GM10266 (cell line): ENCODE results near the gene GRIK3.
"Not testable (repeated sequence)": the region's sequence is repeated elsewhere in the genome, so short reads cannot be mapped to it uniquely, and the experiment has no call there.

Experiments
- DNase-seq: peaks from one replicate; pipeline ENCODE4 v3.0.0; 2012; ENCODE audit errors: extremely low spot score
- TF ChIP-seq, protein P1 (sequence below): IDR thresholded peaks from 2 replicates; pipeline ENCODE4 v1.5.1; 2012; ENCODE audit warnings: mild to moderate bottlenecking, low read depth; ENCODE audit not compliant: control insufficient read depth, insufficient read depth; ENCODE audit errors: missing control alignments

The GRIK3 gene

DNA sequence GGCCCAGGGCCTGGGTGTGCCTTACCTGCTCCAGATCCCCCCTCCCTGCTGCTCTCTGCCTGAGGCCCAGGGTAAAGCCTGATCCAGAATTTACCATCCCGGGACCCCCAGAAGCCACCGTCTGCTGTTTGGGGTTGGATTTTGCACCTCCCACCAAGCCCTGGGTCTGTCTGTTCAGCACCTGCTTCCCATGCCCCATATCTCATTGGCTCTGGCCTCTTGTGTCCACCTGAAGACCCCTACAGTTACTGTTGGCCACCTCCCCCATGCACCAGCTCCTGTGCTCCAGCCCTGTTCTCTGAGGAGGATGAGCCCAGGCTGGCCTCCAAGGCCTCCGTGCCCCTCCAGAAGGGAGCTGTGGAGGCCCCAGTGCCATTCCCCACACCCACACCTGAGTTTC is 113.9 kb downstream of the GRIK3 start:
- TF ChIP-seq, protein P1, sequence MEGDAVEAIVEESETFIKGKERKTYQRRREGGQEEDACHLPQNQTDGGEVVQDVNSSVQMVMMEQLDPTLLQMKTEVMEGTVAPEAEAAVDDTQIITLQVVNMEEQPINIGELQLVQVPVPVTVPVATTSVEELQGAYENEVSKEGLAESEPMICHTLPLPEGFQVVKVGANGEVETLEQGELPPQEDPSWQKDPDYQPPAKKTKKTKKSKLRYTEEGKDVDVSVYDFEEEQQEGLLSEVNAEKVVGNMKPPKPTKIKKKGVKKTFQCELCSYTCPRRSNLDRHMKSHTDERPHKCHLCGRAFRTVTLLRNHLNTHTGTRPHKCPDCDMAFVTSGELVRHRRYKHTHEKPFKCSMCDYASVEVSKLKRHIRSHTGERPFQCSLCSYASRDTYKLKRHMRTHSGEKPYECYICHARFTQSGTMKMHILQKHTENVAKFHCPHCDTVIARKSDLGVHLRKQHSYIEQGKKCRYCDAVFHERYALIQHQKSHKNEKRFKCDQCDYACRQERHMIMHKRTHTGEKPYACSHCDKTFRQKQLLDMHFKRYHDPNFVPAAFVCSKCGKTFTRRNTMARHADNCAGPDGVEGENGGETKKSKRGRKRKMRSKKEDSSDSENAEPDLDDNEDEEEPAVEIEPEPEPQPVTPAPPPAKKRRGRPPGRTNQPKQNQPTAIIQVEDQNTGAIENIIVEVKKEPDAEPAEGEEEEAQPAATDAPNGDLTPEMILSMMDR = no peak
- DNase-seq = no peak

DNA sequence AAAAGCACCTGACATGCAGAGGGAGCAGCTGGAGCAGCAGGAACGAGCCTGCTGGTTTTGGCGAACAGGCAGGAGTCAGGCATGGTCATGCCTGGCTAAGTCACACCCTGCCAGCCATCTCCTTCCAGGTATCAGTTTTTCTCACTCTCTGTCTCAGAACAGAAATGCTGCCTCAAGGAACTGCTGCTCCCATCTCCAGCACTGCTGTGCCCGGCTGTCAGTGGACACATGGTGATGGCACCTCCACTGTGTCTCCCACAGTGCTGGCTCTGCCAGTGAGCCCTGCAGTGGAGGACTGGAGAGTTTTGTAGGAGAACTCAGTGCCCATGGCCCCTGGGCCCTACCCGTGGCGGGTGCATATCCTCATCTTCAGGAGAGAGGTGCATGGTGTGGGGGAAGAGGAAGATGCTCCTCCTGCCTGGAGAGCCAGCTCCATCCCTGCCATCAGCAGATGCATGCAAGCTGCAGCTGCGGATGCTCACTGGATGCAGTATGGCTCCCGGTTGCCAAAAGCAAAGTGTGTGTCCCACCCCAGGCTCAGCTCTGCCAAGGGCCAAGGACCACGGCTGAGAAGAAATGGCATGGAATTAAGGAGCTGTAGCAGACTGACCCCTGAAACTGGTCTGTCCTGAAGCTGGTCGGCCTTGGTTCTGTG is 114.7 kb downstream of the GRIK3 start:
- DNase-seq = no peak
- TF ChIP-seq, protein P1 = no peak

DNA sequence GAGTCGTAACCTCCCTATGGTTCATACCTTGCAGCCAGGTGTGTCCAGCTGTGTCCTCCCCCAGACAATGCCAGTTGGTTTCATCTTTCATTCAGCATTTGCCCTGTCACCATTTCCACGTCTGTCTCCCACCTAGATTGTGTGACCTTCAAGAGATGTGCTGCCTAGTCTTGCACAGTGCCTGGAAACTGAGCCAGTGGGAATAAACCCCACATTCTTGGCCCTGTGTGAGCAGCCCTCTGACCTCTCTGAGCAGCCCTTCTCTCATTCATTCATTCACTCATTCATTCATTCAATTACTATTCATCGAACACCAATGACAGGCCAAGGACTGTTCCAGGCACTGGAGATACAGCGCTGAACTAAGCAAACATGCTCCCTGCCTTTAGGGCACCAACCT is 115.7 kb downstream of the GRIK3 start:
- TF ChIP-seq, protein P1 = no peak
- no peak for DNase-seq

DNA sequence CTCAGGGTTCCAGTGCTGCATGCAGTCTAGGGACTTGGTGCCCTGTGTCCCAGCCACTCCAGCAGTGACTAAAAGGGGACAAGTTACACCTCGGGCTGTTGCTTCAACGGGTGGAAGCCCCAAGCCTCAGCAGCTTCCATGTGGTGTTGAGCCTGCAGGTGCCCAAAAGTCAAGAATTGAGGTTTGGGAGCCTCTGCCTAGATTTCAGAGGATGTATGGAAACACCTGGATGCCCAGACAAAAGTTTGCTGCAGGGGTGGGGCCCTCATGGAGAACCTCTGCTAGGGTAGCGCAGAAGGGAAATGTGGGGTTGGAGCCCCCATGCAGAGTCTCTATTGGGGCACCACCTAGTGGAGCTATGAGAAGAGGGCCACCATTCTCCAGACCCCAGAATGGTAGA is 117.8 kb downstream of the GRIK3 start:
- DNase-seq = not testable (repeated sequence)

DNA sequence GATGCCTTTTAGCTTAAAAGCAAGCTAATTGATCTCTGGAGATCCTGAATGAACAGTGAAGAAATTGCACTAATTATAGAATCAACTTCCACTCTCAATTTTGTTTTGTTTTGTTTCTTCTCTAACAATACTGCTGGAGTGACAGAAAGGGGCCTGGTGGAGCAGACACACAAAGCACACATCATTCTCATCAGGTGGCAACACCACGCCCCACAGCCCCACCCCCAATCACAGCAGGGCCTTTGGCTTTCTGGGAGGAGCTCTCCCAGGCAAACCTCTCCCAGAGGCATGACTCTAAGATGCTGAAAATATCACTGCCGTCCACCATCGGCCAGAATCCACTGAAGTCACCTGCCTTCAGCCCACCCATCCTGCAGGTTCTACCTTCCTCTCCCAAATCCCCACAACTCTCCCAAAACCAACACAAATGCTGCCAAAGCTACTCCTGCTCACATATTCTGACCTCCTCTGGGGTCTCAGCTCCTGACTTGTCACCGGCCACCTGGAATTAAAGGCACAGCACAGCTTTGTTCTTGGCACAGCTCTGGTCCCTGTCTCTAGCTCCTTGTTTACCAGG is 120.7 kb downstream of the GRIK3 start:
- no peak for DNase-seq
- TF ChIP-seq, protein P1 = no peak

DNA sequence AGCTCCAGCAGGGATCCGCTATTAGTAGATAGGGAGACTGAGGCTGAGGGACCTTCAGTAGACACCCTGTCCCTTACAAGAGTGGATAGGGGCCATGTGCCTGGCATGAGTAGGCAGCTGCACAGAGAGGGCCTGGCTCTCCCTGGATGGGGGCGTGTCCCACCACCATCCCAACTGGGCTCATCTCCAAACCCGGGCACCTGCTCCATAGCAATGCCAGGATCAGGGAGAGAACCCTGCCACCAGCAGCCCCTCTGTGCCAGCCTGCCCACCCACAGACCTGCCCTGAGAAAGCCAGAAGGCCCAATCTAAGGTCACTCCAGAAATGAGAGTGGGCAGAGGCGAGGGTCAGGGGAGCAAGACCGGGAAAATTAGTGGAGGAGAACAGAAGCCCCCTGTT is 121.3 kb downstream of the GRIK3 start:
- no peak for DNase-seq
- TF ChIP-seq, protein P1 = no peak

DNA sequence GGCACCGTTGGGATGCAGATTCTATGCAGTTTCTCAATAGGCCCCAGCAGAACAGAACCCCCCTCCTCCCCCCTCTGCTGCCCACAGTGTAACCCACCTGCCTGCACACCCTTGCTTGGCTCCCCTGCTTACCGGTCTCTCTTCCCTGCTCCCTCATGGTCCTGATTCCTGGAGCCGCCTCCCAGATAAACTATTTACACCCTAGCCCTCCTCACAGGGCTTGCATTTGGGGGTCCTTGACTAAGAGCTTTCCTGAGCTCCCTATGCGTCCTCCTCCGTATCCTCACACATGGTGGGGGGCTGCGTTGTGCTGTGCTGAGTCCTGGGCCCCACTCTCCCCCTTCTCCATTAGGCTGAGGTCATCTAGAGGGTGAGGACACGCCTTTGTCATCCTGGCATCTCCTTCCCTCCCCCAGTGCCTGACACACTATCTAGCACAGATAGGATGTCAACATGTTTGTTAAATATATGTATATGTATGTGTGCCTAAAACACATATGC is 121.9 kb downstream of the GRIK3 start:
- DNase-seq = no peak
- TF ChIP-seq, protein P1 = no peak
